Measurements from ENCODE around the gene AVPR2.

AVPR2 gene

DNA sequence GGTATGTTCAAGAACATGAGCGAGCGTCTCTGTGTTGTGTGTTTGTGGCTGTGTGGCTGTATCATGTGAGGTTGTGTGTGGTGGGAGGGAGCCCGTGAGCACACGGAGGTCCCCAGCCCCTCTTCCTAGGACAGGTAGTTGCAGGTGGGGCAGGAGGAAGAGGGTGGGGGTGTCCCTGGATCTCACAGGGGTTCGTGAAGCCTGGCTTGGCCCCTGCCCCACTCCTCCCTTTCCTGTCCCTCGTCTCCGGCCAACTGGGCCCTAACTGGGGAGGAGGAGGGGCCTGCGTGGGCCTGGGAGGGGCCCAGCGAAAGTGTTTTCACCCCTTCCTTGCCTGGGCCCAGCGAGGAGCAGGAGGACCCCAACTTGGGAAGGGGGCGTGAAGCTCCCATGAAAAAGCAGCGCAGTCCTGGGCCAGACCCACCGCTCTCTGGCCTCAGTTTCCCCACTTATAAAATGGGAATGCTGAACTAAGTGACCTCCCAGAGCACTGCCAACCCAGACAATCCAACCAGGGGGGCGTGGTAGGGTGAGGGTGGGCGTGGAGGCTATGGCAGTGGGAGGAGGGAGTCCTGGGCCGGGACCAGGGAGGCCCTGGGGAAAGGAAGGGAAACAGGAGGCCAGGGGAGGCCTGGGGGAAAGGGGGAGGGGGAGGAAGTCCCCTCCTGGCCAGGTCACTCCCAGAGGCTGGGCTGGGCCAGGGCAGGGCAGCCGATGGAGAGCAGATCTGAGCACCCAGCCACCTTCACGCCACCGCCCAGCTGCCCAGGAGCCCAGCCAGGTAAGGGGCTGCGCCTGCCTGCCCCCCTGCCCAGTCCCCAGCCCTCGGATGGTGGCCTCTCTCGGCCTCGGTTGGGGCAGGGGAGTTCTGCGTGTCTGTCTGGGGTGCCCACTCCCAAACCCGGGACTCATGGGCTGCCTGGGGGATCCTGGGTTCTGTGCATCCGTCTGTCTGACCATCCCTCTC lies at the start of gene AVPR2:
Gene AVPR2, plus strand, starts transcription at position 683 of the 967 bp plus-strand sequence. CDS start 473 bp downstream, outside the sequence.
- no peak for DNase-seq (ENCODE audit: low spot score)

DNA sequence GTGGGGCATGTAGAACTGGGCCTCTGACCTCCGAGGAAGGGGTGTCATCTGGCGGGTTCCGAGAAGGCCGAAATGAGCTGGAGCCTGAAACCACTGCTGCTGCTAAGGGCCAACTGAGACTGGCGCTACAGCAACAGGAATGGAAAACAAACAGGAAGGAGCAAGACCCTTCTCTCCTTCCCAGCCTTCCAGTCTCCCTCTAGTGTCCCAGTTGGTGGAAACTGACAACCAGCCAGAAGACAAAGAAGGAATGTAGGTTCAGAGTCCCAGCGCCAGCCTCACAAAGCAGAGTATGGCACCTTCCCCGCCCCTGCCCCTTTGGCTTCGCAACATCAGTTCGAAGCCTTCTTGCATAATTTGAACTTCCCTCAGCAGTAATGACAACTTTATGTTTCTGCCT lies 49.8 kb upstream of the AVPR2 start:
- DNase-seq (ENCODE audit: low spot score), result no peak

DNA sequence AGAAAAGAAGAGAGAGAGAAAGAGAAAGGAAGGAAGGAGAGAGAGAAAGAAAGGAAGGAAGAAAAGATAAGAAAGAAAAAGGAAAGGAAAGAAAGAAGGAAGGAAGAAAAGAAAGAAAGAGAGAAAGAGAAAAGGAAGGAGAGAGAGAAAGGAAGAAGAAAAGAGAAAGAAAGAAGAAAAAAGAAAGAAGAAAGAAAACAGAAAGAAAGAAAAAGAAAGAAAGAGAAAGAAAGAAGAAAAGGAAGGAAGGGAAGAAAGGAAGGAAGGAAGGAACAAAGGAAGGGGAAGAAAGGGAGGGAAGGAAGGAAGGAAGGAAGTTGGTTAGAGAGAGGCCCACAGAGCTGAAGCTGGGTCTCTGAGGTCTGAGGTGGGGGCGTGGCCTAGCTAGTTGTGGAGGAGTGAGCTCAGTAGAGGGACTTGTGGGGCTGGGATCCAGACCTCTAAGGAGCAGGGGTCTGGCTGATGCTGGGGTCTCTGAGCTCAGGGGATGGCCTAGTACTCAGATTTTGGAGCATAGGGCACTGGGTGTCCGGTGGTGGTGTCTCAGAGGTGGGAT lies 47.0 kb upstream of the AVPR2 start:
- no peak for DNase-seq (ENCODE audit: low spot score)

DNA sequence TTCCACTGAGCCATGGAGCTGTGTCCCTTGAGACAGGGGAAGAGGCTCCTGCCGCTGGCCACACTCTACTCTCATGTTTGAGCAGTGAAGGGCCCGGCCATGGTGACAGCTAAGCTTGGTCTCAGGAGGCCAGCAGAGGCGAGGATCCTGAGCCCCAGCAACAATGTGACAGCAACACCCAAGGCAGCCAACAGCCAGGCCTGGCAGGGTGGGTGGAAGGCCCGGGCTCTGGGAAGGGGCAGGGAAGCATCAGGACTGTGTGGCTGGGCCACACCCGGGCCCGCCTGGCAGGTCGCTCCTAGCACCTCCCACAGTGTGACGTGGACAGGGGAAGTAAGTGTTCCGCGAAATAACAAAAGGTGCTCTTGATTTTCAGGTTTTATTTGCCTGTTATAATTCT lies 43.3 kb upstream of the AVPR2 start:
- peak; percentile 1 for DNase-seq (ENCODE audit: low spot score)

DNA sequence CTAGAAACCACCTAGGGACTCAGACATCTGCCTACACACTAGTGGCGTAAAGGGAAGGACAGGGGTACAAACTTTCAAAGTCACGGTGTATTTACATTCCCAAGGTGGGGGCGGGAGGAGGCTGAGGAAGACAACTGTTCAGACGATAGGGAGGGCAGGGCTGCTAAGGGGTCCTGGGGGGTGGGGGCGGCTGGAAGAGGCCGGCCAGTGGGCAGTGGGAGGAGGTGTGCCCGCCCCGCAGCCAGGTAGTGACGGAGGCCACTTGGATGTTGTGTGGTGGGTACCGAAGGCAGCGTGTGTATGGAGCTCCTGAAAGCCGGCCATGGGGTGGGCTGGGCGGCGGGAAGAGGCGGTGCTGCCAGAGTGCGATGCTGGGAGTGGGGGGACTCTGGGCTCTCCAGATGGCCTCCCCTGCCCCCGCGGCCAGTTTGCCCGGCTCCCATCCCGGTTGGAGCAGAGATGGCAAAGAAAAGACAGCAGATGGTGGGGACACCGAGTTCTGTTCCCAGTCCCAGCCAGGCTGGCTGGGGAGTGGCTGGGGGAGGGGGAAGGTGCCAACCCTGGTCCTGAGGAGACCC lies 42.7 kb upstream of the AVPR2 start:
- DNase-seq (ENCODE audit: low spot score), result no peak

DNA sequence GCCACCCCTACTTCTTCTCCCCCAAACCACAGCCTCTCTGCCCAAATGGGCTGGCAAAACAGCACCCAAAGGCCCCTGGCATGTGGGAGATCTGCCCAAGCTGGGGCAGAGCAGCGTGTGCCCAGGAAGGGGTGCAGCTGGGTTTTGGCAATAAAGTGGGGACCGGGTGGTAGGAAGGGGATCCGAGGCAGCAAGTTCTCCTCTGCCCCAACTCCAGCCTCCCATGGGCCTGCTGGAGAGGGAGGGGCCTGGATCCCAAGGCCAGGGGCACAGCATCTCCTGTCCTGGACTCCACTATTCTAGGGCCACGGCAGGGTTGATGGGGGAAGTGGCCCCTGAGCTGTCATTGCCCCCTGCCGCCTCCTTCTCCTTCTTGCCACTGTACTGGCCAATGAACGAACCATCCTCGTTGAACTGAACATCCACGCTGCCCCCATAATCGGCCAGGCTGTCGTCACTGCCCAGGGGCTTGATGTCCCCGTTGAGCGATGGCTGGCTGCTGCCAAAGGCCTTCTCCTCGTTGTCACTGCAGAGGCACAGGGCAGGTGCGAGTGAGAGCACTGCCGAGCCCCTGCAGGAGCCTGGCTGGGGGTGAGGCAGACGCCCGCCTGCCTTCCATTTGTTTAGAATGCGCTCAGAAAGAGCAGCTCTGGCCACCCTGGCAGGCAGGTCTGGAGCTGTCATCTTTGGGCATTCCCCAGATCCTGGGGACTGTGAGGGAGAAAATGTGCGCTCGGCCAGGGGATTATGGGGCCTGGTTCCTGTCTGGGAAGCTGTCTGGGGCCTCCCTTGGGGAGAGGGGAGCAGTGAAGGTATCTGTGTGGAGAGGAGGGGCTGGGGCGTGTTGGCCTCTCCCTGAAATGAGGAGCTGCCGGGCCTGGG lies 41.9 kb upstream of the AVPR2 start:
- peak; percentile 1 for DNase-seq (ENCODE audit: low spot score)

DNA sequence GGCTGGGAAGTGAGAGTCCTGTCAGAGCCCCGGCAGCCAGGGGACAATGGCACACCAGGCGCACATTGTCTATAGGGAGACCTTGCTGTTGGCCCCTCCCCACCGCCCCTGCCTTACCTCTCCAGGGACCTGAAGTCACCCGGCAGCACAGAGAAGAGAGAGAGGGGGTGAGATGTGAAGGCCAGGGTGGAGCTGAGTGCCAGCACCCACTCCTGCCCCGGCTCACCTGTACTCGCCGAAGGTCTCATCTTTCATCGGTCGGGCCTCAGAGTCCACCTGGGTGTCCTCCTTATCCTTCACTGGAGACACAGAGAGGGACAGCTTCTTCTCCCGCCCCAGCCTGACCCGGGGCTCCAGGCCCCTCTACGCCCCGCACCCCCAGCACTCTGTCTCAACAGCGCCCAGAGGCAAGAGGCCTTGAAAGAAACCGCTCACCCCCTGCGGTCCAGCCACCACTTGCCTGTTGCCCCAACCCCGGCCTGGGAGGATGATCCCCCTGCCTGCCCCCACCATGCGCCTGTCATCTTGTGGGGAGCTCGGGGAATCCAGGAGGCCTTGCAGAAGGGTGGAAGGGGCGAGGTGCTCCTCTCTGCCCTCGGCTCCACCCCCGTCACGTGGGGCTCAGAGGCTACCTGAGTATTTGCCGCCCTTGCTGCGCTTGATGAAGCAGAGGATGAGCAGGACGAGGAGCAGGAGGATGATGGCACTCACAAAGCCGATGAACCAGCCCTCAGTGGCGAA lies 41.1 kb upstream of the AVPR2 start:
- no peak for DNase-seq (ENCODE audit: low spot score)

DNA sequence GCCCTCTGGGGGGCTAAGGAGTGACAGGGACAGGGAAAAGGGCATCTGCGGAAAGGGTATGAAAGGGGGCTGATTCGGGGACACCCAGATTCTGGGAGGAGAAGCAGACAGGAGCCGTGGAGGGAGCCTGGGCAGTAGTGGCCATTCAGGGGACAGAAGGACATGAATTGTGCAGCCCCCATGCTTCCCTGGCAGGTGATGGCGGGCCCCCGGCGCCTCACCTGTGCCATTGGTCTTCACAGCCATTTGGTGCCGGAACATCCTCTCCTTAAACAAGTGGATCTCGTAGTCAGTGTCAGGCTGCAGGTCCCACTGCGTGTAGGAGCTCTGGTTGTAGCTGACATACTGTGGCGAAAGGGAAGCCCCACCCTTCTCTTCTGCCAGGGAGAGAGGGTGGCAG lies 40.4 kb upstream of the AVPR2 start:
- no peak for DNase-seq (ENCODE audit: low spot score)

DNA sequence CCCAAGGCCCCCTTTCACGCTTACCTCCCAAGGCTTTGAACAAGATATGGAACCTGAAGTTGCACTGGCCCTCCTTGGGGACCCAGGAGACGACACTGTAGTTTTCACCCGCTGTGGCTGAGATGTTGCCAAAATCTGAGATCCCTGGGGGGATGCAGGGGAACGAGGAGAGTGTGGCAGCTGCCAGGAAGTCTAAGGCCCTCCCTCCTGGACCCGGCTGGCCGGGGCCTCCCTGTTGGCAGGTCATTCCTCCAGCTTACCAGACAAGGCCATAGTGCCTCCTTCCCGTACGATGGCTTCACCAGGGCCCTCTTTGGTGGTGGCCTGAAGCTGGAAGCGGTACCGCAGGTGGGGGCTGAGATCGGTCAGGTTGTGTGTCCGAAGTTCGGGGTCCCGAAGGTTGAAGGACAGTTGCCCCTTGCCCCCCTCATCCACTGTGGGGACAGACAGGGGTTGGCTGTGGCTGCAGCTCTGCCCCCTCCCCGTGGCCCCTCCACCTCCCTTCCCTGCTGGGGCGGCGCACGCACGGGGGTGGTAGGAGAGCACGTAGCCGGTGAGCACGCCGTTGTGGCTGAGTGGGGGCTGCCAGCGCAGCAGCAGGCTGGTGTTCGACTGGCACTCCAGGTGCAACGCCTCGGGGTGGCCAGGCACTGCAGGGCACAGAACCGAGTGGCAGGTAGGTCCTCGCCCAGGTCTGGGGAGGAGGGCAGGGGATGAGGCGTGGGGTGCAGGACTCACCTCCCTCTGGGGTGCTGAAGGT lies 39.7 kb upstream of the AVPR2 start:
- DNase-seq (ENCODE audit: low spot score), result no peak

DNA sequence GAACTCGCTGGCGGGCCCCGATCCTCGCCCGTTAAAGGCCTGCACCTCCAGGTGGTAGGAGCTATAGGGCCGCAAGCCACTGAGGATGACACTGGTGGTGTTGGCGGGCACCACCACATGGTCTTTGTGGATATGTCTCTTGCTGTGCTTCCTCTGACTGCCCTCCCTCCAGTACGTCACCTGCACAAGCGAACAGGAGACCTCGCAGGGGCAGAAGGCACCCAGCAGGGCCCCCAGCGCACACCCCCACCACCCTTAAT lies 39.2 kb upstream of the AVPR2 start:
- DNase-seq (ENCODE audit: low spot score), result no peak

DNA sequence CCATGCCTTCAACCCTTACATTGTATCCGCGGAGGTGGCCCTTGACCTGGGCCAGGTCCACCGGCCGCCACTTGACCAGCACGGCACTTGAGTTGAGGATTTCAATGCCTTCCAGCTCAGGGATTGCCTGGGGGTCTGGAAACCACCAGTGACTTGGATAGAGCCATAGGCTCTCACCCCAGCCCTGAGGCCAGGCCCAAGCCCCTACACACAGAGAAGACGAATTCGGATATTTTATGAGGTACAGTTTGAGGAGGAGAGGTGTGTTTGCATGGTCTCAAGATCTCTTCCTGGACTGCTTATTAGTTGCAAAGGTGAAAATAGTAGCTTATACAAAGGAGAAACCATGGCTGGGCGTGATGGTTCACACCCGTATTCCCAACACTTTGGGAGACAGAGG lies 38.8 kb upstream of the AVPR2 start:
- DNase-seq (ENCODE audit: low spot score), result no peak

DNA sequence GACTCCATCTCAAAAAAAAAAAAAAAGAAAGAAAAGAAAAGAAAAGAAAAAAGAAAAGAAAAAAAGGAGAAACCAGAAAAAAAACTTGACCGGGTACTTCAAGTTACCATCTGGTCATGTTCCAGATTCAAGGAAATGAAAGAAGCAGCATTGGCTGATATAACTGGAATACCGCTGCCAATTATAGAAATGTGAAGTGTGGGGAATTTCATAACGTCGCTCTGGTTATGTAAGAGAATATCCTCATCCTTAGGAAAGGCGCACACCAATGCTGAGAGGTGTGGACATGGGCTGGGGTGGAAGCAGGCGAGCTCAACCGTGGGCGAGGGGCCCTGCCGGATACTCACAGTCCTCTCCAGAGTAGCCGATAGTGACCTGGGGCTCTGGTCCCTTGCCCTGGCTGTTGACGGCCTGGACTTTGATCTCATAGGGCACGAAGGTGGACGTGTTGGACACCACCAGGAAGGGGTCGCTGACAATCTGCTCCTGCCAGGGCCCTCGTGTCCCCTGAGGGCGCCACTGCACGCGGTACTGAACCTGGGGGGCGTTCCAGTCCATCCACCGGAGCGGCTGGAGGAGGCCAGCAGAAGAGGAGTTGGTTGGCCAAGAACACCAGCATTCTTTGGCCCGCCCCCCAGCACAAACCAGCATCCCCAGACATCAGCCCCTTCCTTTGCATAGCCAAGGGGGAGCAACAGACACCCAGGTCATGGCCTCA lies 38.0 kb upstream of the AVPR2 start:
- DNase-seq (ENCODE audit: low spot score), result no peak

DNA sequence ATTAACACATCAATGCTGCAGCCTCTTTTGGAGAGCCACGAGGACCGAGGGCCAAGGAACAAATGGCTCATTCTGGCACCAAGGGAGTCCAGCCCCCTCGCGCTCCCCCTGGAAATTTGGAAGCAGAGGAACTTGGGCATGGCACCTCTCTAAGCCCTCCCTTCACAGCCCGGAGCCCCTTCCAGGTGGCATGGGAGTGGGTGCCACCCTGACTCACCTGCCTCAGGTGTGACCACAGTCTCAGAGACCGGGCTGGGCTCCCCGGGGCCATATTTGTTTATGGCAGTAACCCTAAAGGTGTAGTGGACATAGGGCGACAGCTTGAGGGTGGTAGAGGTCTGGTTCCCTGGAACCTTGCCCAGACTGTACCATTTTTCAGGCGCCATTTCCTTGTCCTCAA lies 37.3 kb upstream of the AVPR2 start:
- DNase-seq (ENCODE audit: low spot score), result no peak

DNA sequence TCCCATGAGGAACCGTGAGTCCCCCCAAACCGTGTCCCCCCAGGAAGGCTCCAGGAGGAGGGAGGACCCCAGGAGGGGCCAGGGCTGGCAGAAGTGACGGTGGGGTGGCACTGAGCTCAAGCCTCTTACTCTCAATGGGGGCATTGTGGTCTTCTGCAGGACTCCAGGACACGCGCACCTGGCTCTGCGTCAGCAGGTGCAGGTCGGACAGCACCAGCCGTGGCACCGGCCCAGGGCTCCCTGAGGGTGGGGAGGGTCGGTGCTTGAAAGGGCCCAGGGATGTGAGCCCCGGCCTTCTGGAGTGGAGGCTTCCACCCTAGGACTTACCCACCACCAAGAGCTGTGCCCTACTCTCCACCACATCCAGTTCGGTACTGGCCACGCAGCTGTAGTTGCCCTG lies 36.8 kb upstream of the AVPR2 start:
- DNase-seq (ENCODE audit: low spot score), result no peak

DNA sequence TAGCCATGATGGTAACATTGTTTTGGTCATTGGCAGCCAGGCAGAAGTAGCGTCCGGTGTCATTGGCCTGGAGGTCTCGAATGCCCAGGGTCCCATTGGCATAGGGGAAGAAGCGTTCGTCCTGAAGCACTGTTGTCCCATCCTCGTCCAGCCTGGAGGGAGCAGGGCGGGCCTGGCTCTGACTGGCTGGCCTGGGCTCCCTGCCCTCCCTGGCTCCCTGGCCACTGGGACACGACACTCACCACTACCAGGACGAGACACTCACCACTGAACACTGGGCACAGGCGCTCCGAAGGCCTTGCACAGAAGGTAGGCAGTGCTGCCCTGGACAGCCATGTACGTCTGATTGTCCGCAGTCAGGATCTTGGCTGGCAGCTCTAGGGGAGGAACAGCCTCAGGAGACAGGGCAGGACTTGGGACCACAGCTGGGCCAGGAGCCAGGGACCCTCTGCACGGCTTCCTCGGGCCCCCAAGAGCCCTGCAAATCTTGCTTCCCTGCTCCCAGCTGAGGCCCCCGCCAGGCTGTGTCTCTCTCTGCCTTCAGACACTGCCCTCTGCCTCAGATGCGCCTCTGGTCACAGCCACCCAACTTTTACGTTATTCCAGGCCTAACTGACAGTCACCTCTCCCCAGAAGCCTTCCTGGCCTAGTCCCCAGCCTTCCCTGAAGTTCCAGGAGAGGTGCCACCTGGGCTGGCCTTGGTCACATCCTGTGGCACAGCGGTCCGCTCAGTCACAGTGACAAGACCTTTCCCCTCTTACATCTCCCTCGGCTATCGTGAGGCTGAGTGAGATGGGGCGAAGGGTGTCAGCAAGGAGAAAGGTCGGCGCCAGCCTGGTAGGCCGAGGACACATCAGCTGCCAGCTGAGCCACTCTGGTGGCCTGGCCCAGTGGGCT lies 35.6 kb upstream of the AVPR2 start:
- DNase-seq (ENCODE audit: low spot score), result no peak

DNA sequence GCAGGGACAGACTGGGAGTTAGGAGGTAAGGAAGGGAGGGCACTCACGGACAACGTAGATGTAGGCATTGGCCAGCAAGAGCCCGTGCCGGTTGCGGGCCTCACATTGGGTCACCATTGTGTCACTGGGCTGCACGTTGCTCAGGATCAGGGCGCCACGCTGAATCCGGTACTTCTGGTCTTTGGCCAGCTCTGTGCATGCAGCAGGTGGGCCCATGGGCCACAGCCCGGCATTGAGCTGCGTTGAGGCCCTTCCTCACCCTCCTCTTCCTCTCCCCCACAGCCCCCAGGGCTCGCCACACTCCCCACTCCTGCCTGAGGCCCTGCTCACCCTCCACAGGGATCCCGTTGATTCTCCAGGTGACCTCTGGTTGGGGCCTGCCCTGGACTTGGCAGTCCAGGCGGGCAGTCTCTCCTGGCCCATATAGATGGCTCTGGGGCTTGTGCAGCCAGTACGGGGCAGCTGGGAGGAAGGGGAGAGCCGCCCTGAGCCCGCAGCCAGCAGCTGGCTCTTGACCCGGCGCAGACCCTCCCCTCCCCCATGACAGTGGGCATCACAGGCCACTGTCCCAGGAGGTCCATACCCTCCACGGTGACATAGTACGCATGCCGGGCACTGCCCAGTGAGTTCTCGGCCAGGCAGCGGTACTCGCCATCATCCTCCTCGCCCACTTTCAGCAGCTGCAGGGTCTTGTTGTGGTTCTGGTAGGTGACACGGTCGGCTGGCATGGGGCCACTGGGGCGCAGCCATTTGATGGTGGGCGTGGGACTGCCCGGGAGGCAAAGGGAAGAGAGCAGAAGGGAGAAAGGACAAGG lies 34.8 kb upstream of the AVPR2 start:
- DNase-seq (ENCODE audit: low spot score), result no peak

DNA sequence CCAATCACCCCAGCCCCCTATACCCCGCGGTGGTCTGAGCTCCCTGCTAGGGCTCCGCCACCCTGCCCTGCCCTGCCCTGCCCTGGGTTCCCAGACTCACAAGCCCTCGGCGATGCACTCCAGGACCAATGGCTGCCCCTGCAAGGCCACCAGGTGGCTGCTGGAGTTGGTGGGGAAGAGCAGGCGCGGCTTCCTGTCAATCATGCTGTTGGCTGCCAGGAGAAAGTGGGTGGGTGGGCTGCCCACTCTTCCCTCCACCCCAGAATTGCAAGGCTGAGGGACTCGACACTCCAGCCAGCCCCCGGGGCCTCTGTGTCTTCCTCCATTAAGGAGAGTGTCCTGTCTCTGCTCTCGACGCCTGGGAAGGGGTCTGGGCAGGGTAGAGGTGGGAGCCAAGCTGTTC lies 34.2 kb upstream of the AVPR2 start:
- DNase-seq (ENCODE audit: low spot score), result no peak

DNA sequence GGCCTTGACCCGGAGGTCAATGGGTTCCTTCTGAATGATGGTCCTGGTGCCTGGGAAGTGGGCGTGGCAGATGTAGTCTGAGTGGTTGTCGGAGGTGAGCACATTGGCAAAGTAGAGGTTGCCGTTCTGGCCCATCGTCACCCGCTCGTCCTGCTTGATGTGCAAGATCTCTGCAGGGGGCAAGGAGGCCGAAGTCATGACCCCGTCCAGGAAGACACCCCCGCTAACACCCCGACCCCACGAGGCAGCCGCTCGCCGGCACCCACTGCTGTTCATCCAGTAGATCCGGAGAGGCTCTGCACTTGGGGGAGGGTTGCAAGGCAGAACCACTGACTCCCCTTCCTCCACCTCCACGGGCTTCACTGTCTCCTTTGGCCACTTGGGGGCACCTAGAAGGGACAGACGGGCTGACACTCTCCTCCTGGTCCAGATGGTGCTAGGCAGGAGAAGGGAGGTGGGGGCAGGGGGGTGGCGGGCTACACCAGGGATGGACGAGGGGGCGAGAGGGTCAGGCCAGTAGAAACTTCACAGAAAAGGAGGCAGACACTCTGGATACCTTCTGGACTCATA lies 33.6 kb upstream of the AVPR2 start:
- no peak for DNase-seq (ENCODE audit: low spot score)
